SK-N-SH (cell line): Measurements from ENCODE around the gene CDC42EP3. TPM values are rescaled to one million over a fixed set of nuclear protein-coding genes. Genes with fewer than 3 reads are reported as not detected.

Experiments used
- CTCF ChIA-PET: fragments of 300-600, 350-600 bp; formaldehyde crosslinking; extraction: SDS; loops from one replicate; lab custom pipeline; 2021; lab: Yijun Ruan, JAX
- POLR2A ChIA-PET: fragments of 350-600 bp; sonication (Branson Sonifier 250); formaldehyde crosslinking; extraction: SDS; loops from one replicate; lab custom pipeline; 2020; ENCODE audit warnings: antibody characterized with exemption, inconsistent platforms; lab: Yijun Ruan, JAX
- DNase-seq: peaks from one replicate; pipeline ENCODE4 v3.0.0; 2012
- H2AFZ ChIP-seq: fragments of 200-600 bp; sonication (generic); 2 replicates; pipeline ENCODE4 v1.8.1; 2016; ENCODE audit warnings: antibody characterized with exemption, mild to moderate bottlenecking, low read depth
- H3F3A ChIP-seq: fragments of 200-600 bp; sonication (generic); replicated peaks from 2 replicates; pipeline ENCODE3; 2016; ENCODE audit warnings: antibody characterized with exemption, mild to moderate bottlenecking; ENCODE audit not compliant: insufficient read depth
- H3K27ac ChIP-seq, 2 experiments: fragments of 200-500 bp in 1 of 2; fragments of 200-600 bp in 1 of 2; sonication (Bioruptor generic) in 1 of 2; sonication (generic), shearing (Covaris generic) in 1 of 2; 2 replicates each; pipeline versions ENCODE4 v1.5.1 to v1.6.1; 2014 to 2016; ENCODE audit warnings: low read depth in 2 of 2, inconsistent platforms in 1 of 2, low read length in 1 of 2, mild to moderate bottlenecking in 1 of 2, mixed read lengths in 1 of 2
- H3K27me3 ChIP-seq: fragments of 200-600 bp; sonication (generic), shearing (Covaris generic); 2 replicates; pipeline ENCODE4 v1.6.1; 2016; ENCODE audit warnings: mixed run types; ENCODE audit not compliant: insufficient read depth
- H3K36me3 ChIP-seq, 2 experiments: fragments of 200-500 bp in 1 of 2; fragments of 200-600 bp in 1 of 2; sonication (Bioruptor generic) in 1 of 2; sonication (generic) in 1 of 2; replicated peaks in 1 of 2; 2 replicates each; pipeline versions ENCODE3 to v1.5.1; 2014 to 2016; ENCODE audit warnings: low read length in 1 of 2, mild to moderate bottlenecking in 1 of 2; ENCODE audit not compliant: insufficient read depth in 2 of 2, control insufficient read depth in 1 of 2
- H3K4me1 ChIP-seq, 2 experiments: fragments of 200-500 bp in 1 of 2; fragments of 200-600 bp in 1 of 2; sonication (Bioruptor generic) in 1 of 2; sonication (generic), shearing (Covaris generic) in 1 of 2; 2 replicates each; pipeline versions ENCODE4 v1.5.1 to v1.6.1; 2014 to 2016; ENCODE audit warnings: low read depth in 1 of 2, low read length in 1 of 2, mixed run types in 1 of 2; ENCODE audit not compliant: insufficient read depth in 2 of 2, control insufficient read depth in 1 of 2
- H3K4me2 ChIP-seq: fragments of 200-600 bp; sonication (generic), shearing (Covaris generic); 2 replicates; pipeline ENCODE4 v1.6.1; 2017; ENCODE audit warnings: mixed run types
- H3K4me3 ChIP-seq, 2 experiments: fragments of 200-500 bp in 1 of 2; fragments of 200-600 bp in 1 of 2; sonication (Bioruptor generic) in 1 of 2; sonication (generic), shearing (Covaris generic) in 1 of 2; 2 replicates each; pipeline versions ENCODE4 v1.5.1 to v1.8.1; 2014 to 2016; ENCODE audit warnings: low read depth in 2 of 2, inconsistent platforms in 1 of 2, low read length in 1 of 2, mild to moderate bottlenecking in 1 of 2, mixed read lengths in 1 of 2, moderate library complexity in 1 of 2
- H3K79me2 ChIP-seq: fragments of 200-600 bp; sonication (generic); 2 replicates; pipeline ENCODE4 v1.8.1; 2017; ENCODE audit warnings: mild to moderate bottlenecking; ENCODE audit not compliant: insufficient read depth
- H3K9ac ChIP-seq: fragments of 200-600 bp; sonication (generic); 2 replicates; pipeline ENCODE4 v1.6.1; 2017; ENCODE audit warnings: mixed run types
- H3K9me2 ChIP-seq: fragments of 200-600 bp; sonication (generic); 2 replicates; pipeline ENCODE4 v1.6.1; 2017; ENCODE audit warnings: mixed run types
- H3K9me3 ChIP-seq: fragments of 200-600 bp; sonication (generic); 2 replicates; pipeline ENCODE4 v1.6.1; 2017; ENCODE audit warnings: mixed run types, mild to moderate bottlenecking, moderate library complexity
- H4K20me1 ChIP-seq: fragments of 200-600 bp; sonication (generic); 2 replicates; pipeline ENCODE4 v1.6.1; 2017; ENCODE audit warnings: mild to moderate bottlenecking, mixed run types; ENCODE audit not compliant: insufficient read depth
- CHD2 ChIP-seq: fragments of 150-350 bp; IDR thresholded peaks from 2 replicates; pipeline ENCODE4 v1.6.1; 2018; ENCODE audit warnings: low read length; ENCODE audit not compliant: partially characterized antibody
- ELF1 ChIP-seq: IDR thresholded peaks from 2 replicates; pipeline ENCODE4 v1.4.0; 2012
- EZH2phosphoT487 ChIP-seq: fragments of 200-600 bp; sonication (generic); IDR thresholded peaks from 2 replicates; pipeline ENCODE4 v1.6.1; 2017; ENCODE audit warnings: low read depth, mixed run types, mild to moderate bottlenecking, antibody characterized with exemption, moderate library complexity, borderline replicate concordance
- FOXJ3 ChIP-seq: sonication (generic); formaldehyde crosslinking; IDR thresholded peaks from 2 replicates; pipeline ENCODE4 v1.5.1; 2020; ENCODE audit warnings: mild to moderate bottlenecking, missing genetic modification reagents
- FOXM1 ChIP-seq: IDR thresholded peaks from 2 replicates; pipeline ENCODE4 v1.4.0; 2012; ENCODE audit warnings: low read depth, mild to moderate bottlenecking
- GABPA ChIP-seq: IDR thresholded peaks from 2 replicates; pipeline ENCODE4 v1.4.0; 2012; ENCODE audit warnings: low read depth, mild to moderate bottlenecking
- GATA2 ChIP-seq: sonication (generic); formaldehyde crosslinking; IDR thresholded peaks from 2 replicates; pipeline ENCODE4 v1.5.0; 2020; ENCODE audit warnings: mild to moderate bottlenecking, missing genetic modification reagents
- MEF2A ChIP-seq: IDR thresholded peaks from 2 replicates; pipeline ENCODE4 v1.4.0; 2012; ENCODE audit warnings: low read depth, borderline replicate concordance
- MXI1 ChIP-seq: IDR thresholded peaks from 2 replicates; pipeline ENCODE4 v1.6.1; 2012; ENCODE audit warnings: mild to moderate bottlenecking, low read depth, low read length, improper control_type of control experiment
- PBX3 ChIP-seq: IDR thresholded peaks from 2 replicates; pipeline ENCODE4; 2012
- RAD21 ChIP-seq: IDR thresholded peaks from 2 replicates; pipeline ENCODE4 v1.6.1; 2012; ENCODE audit warnings: mild to moderate bottlenecking, low read length
- RFX5 ChIP-seq: IDR thresholded peaks from 2 replicates; pipeline ENCODE4 v1.6.1; 2012; ENCODE audit warnings: mild to moderate bottlenecking, improper control_type of control experiment, low read length
- SIN3A ChIP-seq: IDR thresholded peaks from 2 replicates; pipeline ENCODE4 v1.6.1; 2012; ENCODE audit warnings: low read depth, mild to moderate bottlenecking, low read length, moderate library complexity, borderline replicate concordance
- SMC3 ChIP-seq: IDR thresholded peaks from 2 replicates; pipeline ENCODE4 v1.6.1; 2012; ENCODE audit warnings: low read depth, low read length, improper control_type of control experiment
- TAF1 ChIP-seq: IDR thresholded peaks from 2 replicates; pipeline ENCODE4 v1.6.1; 2012; ENCODE audit warnings: low read depth, mild to moderate bottlenecking, low read length, moderate library complexity, borderline replicate concordance
- USF1 ChIP-seq: IDR thresholded peaks from 2 replicates; pipeline ENCODE4 v1.4.0; 2012; ENCODE audit warnings: low read depth, borderline replicate concordance
- WGBS: methylation state at CpG from one replicate; pipeline ENCODE4 v1.1.6; 2017; ENCODE audit warnings: low lambda C conversion rate; 5-methylcytosine and 5-hydroxymethylcytosine counted together
- polyA plus RNA-seq, 3 experiments: library from polyadenylated mRNA; depleted of rRNA; stranded (reverse); fragments of >200 nt; gene quantifications; 2 replicates each; pipeline ENCODE4 v1.2.3, GENCODE V29; 2012
- TF ChIP-seq, protein P1 (sequence below): fragments of 200-600 bp; sonication (generic); IDR thresholded peaks from 2 replicates; pipeline ENCODE4 v1.6.1; 2017; ENCODE audit warnings: antibody characterized with exemption, mild to moderate bottlenecking, moderate library complexity
- TF ChIP-seq, protein P2 (sequence below): fragments of 150-350 bp; IDR thresholded peaks from 2 replicates; pipeline ENCODE4 v1.6.1; 2016; ENCODE audit warnings: mild to moderate bottlenecking, low read depth, low read length
- TF ChIP-seq, protein P3 (sequence below): IDR thresholded peaks from 2 replicates; pipeline ENCODE4 v1.4.0; 2012; ENCODE audit warnings: low read depth
- TF ChIP-seq, protein P4 (sequence below): IDR thresholded peaks from 2 replicates; pipeline ENCODE4 v1.6.1; 2012; ENCODE audit warnings: mild to moderate bottlenecking, low read depth, low read length, moderate library complexity

CDC42EP3 gene
- polyA plus RNA-seq, 1 of the 3 experiments (the other 2 are of a cell fraction) = 87.5 TPM

DNA sequence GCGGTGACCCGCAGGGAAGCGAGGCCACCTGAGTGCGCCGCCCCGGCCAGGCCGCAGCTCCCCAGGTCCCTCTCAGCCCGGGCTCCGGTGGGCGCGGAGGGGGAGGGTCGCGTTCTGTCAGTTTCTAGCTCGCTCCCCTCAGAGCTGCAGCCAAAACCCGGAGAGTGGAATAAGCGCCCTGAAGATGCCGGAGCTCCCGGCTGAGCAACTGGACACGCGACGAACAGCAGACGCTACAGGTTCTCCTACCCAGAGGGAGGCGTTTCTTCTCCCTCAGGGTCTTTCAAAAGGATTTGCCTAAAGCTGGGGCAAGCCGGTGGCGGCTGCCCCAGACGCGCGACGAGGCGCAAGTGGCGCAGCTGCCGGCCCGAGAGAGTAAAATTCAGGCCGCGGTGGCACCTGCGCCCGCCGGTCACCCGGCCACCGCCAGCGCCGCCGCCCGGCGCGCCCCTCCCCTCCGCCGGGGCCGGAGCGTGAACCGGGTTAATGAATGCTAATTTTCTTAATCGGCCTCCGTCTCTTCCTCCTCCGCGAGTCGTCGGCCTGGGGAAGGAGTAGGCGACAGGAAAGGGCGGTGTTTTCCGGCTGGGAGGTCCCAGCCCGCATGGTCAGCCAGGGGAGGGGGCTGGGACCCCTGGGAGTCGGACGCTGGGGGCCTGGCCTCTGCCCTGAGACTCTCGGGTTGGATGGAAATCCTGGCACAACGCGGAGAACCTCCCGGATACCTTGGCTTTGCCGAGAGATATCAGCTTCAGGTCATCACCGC, 845 bp upstream of the CDC42EP3 start (continued):
- TF ChIP-seq, protein P1, sequence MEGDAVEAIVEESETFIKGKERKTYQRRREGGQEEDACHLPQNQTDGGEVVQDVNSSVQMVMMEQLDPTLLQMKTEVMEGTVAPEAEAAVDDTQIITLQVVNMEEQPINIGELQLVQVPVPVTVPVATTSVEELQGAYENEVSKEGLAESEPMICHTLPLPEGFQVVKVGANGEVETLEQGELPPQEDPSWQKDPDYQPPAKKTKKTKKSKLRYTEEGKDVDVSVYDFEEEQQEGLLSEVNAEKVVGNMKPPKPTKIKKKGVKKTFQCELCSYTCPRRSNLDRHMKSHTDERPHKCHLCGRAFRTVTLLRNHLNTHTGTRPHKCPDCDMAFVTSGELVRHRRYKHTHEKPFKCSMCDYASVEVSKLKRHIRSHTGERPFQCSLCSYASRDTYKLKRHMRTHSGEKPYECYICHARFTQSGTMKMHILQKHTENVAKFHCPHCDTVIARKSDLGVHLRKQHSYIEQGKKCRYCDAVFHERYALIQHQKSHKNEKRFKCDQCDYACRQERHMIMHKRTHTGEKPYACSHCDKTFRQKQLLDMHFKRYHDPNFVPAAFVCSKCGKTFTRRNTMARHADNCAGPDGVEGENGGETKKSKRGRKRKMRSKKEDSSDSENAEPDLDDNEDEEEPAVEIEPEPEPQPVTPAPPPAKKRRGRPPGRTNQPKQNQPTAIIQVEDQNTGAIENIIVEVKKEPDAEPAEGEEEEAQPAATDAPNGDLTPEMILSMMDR = peak; percentile 10; the same call in 1 of the 2 replicates
- TF ChIP-seq ELF1 = no peak
- TF ChIP-seq MEF2A = no peak
- TF ChIP-seq GABPA = peak; percentile 48
- TF ChIP-seq SIN3A = peak; percentile 93
- TF ChIP-seq EZH2phosphoT487 = no peak
- TF ChIP-seq PBX3 = peak; percentile 55
- TF ChIP-seq RAD21 = peak; percentile 42
- no peak; the same call in 1 of the 2 replicates for TF ChIP-seq USF1
- TF ChIP-seq, protein P2, sequence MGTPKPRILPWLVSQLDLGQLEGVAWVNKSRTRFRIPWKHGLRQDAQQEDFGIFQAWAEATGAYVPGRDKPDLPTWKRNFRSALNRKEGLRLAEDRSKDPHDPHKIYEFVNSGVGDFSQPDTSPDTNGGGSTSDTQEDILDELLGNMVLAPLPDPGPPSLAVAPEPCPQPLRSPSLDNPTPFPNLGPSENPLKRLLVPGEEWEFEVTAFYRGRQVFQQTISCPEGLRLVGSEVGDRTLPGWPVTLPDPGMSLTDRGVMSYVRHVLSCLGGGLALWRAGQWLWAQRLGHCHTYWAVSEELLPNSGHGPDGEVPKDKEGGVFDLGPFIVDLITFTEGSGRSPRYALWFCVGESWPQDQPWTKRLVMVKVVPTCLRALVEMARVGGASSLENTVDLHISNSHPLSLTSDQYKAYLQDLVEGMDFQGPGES = no peak
- TF ChIP-seq RFX5 = peak; percentile 52
- TF ChIP-seq CHD2 = peak; percentile 74
- TF ChIP-seq TAF1 = peak; percentile 68; the same call in 1 of the 2 replicates
- TF ChIP-seq, protein P3, sequence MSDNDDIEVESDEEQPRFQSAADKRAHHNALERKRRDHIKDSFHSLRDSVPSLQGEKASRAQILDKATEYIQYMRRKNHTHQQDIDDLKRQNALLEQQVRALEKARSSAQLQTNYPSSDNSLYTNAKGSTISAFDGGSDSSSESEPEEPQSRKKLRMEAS = peak; percentile 73
- TF ChIP-seq GATA2 (CRISPR knock-in tag) = peak; percentile 60; the same call in 1 of the 2 replicates

GRCh38 chr2:37671816-37672103, 318 bp upstream of the CDC42EP3 start:
- no peaks in the 10 kb centered on the region for H3K9me2 ChIP-seq
- TF ChIP-seq, protein P4, sequence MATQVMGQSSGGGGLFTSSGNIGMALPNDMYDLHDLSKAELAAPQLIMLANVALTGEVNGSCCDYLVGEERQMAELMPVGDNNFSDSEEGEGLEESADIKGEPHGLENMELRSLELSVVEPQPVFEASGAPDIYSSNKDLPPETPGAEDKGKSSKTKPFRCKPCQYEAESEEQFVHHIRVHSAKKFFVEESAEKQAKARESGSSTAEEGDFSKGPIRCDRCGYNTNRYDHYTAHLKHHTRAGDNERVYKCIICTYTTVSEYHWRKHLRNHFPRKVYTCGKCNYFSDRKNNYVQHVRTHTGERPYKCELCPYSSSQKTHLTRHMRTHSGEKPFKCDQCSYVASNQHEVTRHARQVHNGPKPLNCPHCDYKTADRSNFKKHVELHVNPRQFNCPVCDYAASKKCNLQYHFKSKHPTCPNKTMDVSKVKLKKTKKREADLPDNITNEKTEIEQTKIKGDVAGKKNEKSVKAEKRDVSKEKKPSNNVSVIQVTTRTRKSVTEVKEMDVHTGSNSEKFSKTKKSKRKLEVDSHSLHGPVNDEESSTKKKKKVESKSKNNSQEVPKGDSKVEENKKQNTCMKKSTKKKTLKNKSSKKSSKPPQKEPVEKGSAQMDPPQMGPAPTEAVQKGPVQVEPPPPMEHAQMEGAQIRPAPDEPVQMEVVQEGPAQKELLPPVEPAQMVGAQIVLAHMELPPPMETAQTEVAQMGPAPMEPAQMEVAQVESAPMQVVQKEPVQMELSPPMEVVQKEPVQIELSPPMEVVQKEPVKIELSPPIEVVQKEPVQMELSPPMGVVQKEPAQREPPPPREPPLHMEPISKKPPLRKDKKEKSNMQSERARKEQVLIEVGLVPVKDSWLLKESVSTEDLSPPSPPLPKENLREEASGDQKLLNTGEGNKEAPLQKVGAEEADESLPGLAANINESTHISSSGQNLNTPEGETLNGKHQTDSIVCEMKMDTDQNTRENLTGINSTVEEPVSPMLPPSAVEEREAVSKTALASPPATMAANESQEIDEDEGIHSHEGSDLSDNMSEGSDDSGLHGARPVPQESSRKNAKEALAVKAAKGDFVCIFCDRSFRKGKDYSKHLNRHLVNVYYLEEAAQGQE = no peak
- TF ChIP-seq SMC3 (peak; percentile 5; the same call in 1 of the 2 replicates), SIN3A (no peak), FOXM1 (0 out of 2 replicates have a peak, but pooled peaks have one; percentile 3), FOXJ3 (CRISPR knock-in tag) (no peak), MXI1 (peak; percentile 42)
- TF ChIP-seq, all 33 proteins: peak for 3
- Histone ChIP-seq H3K27ac (peak overlapping the region; percentile 86 to 99), H3K9ac (peak overlapping the region; percentile 92), H3K27me3 (no peaks in the 10 kb centered on the region), H3K4me2 (peak overlapping the region; percentile 86), H3K36me3 (peaks cover 31 to 35% of the 10 kb centered on the region in 2 experiments), H3F3A (peaks cover 31% of the 10 kb centered on the region), H3K9me3 (no peaks in the 10 kb centered on the region), H2AFZ (peak overlapping the region; percentile 77), H3K4me3 (peak overlapping the region; percentile 80 to 100), H3K4me1 (peaks cover 26 to 31% of the 10 kb centered on the region in 2 experiments), H3K79me2 (peaks cover 47% of the 10 kb centered on the region), H4K20me1 (peaks cover 38% of the 10 kb centered on the region)
- ChIA-PET CTCF (interaction anchor here (0.7 to 6.4 kb wide), 13 partner anchors 10 to 324 kb away, joined by 3 to 55 read pairs (median 4); no protein-coding TSS in a partner anchor), POLR2A (interaction anchor here (0.8 to 5.0 kb wide), 14 partner anchors 31 to 1080 kb away, joined by 3 to 56 read pairs (median 6); partner anchors contain the start of gene SRSF7)
- no peak for DNase-seq
- whole genome bisulfite sequencing = 0% methylated on average over 19 of the region's 29 CpGs
